ENCODE data around the gene PRKACG. TPM values are rescaled to one million over a fixed set of nuclear protein-coding genes. Genes with fewer than 3 reads are reported as not detected.

Gene PRKACG
- total RNA-seq, 2 donors from 2014 or later, result not detected

DNA sequence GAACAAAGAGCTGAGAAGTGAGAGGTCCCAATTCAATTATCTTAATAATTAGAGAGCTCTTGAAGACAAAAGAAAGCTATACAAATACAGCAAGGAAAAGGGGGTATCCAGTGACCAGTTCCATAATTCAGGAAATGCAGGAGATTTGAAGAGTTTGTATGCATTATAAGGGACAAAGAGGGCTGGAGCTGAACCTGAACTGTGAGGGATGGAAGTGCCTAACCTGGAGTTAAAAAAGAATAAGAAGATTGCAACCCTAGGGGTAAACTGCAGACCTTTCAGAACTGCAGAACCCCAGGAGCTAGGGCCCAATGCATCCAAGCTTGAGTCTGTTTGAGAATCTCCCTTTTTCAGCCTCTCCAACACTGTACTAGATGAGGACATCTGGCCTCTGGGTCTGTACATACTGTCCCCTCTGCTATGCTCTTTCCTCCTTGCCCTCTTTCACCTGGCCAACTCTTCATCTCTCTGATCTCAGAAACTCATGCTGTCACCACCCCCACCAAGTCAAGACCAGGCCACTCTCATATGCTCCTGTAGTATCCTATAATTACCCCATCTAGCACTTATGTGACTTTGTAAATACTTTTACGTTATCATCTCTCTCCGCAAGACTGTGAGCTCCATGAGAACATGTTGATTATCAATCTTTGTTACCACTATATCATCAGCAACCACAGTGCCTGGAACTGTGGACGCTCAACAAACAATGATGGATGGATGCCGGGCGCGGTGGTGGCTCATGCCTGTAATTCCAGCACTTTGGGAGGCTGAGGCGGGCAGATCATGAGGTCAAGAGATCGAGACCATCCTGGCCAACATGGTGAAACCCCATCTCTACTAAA, 6.6 kb upstream of the PRKACG start:
- Histone ChIP-seq H3K27me3 (no peaks in the 10 kb centered on the region), H3K9me3 (no peaks in the 10 kb centered on the region), H3K4me3 (no peak overlapping the region), H3K36me3 (replicated peaks in 1 of 2; ENCODE audit: insufficient read depth in 1 of 2, low read depth in 2 of 2) (no peaks in the 10 kb centered on the region), H3K4me1 (no peaks in the 10 kb centered on the region), H3K27ac (no peak overlapping the region)
- intact Hi-C loops (cut with DNase I), result no loop called here
- ATAC-seq (no peak), DNase-seq (no peak)
- WGBS, 2 donors, result 85 to 95% methylated on average over 7 to 8 of the region's 8 CpGs
- TF ChIP-seq POLR2A (IDR thresholded peaks at IDR 0.05), result no peak

DNA sequence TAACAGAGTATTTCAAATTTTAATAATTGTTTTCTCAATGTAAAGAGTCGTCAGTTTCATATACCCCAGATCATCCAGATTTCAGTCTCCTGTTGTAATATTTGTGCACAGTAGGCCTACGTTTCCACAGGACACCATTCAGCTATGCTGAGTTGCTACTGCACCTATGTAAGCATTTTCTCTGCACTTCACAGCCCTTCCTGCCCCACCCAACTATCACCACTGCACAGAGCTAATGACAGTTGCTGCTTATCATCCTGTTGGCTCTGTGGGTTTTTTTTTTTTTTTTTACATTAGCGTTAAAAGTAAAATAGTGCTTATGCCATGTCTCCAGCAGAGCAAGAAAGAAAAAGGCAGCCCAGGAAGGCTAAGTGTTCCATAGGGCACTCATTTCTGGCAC, 5.9 kb upstream of the PRKACG start:
- no peak overlapping the region for H3K27ac ChIP-seq
- DNase-seq (no peak), ATAC-seq (no peak)
- H3K27me3 ChIP-seq, result no peaks in the 10 kb centered on the region
- H3K4me3 ChIP-seq, result no peak overlapping the region
- TF ChIP-seq, protein P1, sequence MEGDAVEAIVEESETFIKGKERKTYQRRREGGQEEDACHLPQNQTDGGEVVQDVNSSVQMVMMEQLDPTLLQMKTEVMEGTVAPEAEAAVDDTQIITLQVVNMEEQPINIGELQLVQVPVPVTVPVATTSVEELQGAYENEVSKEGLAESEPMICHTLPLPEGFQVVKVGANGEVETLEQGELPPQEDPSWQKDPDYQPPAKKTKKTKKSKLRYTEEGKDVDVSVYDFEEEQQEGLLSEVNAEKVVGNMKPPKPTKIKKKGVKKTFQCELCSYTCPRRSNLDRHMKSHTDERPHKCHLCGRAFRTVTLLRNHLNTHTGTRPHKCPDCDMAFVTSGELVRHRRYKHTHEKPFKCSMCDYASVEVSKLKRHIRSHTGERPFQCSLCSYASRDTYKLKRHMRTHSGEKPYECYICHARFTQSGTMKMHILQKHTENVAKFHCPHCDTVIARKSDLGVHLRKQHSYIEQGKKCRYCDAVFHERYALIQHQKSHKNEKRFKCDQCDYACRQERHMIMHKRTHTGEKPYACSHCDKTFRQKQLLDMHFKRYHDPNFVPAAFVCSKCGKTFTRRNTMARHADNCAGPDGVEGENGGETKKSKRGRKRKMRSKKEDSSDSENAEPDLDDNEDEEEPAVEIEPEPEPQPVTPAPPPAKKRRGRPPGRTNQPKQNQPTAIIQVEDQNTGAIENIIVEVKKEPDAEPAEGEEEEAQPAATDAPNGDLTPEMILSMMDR (IDR thresholded peaks at IDR 0.05), result no peak
- TF ChIP-seq POLR2A (IDR thresholded peaks at IDR 0.05), result no peak
- 40 to 50% methylated on average over 3 of the region's 3 CpGs for WGBS, 2 donors
- intact Hi-C loops (cut with DNase I), result no loop called here
- no peaks in the 10 kb centered on the region for H3K36me3 ChIP-seq (replicated peaks in 1 of 2; ENCODE audit: insufficient read depth in 1 of 2, low read depth in 2 of 2)
- no peaks in the 10 kb centered on the region for H3K9me3 ChIP-seq
- no peaks in the 10 kb centered on the region for H3K4me1 ChIP-seq

DNA sequence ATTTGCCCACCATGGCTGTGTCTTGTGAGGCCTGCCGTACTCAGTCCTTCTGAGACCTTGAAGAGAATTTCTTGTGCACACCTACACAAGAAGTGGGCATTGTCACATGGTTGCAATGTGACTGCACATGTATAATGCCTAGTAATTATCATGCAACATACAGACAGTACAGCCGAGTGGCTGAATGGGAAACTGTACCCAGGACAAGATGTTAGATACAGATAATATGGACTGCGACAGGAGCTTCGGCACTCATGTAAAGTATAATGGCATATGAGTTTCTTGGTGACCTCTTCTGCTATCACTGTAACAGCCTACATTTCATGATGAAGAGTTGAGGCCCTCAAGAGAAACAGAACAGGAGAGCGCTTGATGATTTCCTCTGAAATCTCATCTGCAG, 4.8 kb upstream of the PRKACG start:
- no peak for TF ChIP-seq POLR2A (IDR thresholded peaks at IDR 0.05)
- TF ChIP-seq, protein P1 (IDR thresholded peaks at IDR 0.05), result no peak
- no peaks in the 10 kb centered on the region for H3K4me1 ChIP-seq

DNA sequence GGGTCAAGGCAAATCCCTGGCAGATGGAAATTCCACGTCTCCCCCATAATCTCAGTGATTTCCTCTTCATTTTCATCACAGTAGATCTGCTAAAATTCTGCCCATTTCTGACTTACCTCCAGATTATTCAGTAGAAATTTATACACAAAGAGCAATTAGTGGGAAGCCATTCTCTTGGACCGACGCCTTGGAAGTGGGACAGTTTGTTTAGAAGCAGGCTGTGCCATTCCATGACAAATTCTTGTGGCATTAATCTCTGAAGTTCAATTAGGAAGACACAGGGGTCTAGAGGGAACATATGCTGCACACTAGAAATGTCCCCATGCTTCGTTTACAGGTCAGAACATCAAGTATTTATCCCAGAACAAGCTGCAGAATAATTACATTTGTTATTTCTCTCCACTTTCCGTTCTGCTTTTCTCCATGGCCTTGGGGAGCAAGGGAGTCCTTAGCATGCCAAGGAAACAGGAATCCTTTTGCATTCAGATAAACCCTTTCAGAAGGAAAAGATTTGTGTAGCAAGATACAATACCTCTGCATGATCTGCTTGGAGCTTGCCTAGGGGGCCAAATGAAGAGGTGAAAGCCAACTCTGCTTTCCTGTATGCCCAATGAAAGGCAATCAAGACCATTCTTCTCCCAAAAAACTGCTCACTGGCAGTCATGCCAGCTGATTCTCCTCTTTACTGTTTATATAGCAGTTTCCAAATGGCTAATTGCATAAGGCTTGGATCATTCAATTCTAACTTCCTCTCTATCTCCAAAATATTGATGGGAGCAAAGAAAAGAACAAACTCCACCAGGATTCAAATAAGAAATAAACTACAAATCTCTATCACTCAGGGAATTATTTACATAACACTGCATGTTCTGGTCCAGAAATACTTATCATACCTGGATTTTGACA, 2.5 kb upstream of the PRKACG start:
- Histone ChIP-seq H3K27me3 (no peaks in the 10 kb centered on the region), H3K27ac (no peak overlapping the region), H3K36me3 (replicated peaks in 1 of 2; ENCODE audit: insufficient read depth in 1 of 2, low read depth in 2 of 2) (no peaks in the 10 kb centered on the region), H3K9me3 (no peaks in the 10 kb centered on the region), H3K4me1 (no peaks in the 10 kb centered on the region), H3K4me3 (no peak overlapping the region)
- no peak for ATAC-seq
- intact Hi-C loops (cut with DNase I), result no loop called here
- TF ChIP-seq, protein P1 (IDR thresholded peaks at IDR 0.05), result no peak
- TF ChIP-seq POLR2A (IDR thresholded peaks at IDR 0.05), result no peak
- 65 to 68% methylated on average over 5 of the region's 5 CpGs for WGBS, 2 donors
- no peak for DNase-seq

More for the DNA sequence above, 4.8 kb upstream of the PRKACG start:
- no peak for DNase-seq
- H3K27me3 ChIP-seq, result no peaks in the 10 kb centered on the region
- H3K27ac ChIP-seq, result no peak overlapping the region
- H3K4me3 ChIP-seq, result no peak overlapping the region
- WGBS, 2 donors, result 72 to 73% methylated on average over 5 of the region's 5 CpGs
- no peak for ATAC-seq
- H3K36me3 ChIP-seq (replicated peaks in 1 of 2; ENCODE audit: insufficient read depth in 1 of 2, low read depth in 2 of 2), result no peaks in the 10 kb centered on the region
- intact Hi-C loops (cut with DNase I), result no loop called here
- no peaks in the 10 kb centered on the region for H3K9me3 ChIP-seq

DNA sequence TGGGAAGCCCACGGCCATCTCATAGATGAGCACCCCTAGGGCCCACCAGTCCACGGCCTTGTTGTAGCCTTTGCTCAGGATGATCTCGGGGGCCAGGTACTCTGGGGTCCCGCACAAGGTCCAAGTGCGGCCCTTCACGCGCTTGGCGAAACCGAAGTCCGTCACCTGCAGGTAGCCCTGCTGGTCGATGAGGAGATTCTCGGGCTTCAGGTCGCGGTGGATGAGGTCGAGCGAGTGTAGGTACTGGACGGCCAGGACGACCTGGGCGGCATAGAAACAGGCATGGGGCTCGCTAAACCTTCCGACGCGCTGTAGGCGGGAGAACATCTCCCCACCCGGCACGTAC, 558 bp downstream of the PRKACG start:
- Histone ChIP-seq H3K4me1 (no peaks in the 10 kb centered on the region), H3K9me3 (no peaks in the 10 kb centered on the region), H3K36me3 (replicated peaks in 1 of 2; ENCODE audit: insufficient read depth in 1 of 2, low read depth in 2 of 2) (no peaks in the 10 kb centered on the region), H3K27me3 (no peaks in the 10 kb centered on the region), H3K4me3 (no peak overlapping the region), H3K27ac (no peak overlapping the region)
- TF ChIP-seq, protein P1 (IDR thresholded peaks at IDR 0.05), result no peak
- no peak for TF ChIP-seq POLR2A (IDR thresholded peaks at IDR 0.05)
- DNase-seq, result no peak
- intact Hi-C loops (cut with DNase I), result no loop called here
- WGBS, 2 donors, result 93 to 100% methylated on average over 25 of the region's 26 CpGs
- no peak for ATAC-seq
